MG63 (cell line): ENCODE measurements around the gene RIC8A. TPM values are rescaled to one million over a fixed set of nuclear protein-coding genes. Genes with fewer than 3 reads are reported as not detected.
"Not testable (repeated sequence)": the region's sequence is repeated elsewhere in the genome, so short reads cannot be mapped to it uniquely, and the experiment has no call there.

Experiments
- DNase-seq: peaks from one replicate; pipeline ENCODE4 v3.0.0-alpha.2; 2020
- H3K27me3 ChIP-seq: fragments of 250-450 bp; sonication (Bioruptor Pico); 2 replicates; pipeline ENCODE4 v1.5.1; 2020; ENCODE audit warnings: mild to moderate bottlenecking, moderate library complexity
- H3K36me3 ChIP-seq: fragments of 250-450 bp; sonication (Bioruptor Pico); 2 replicates; pipeline ENCODE4 v1.5.1; 2020; ENCODE audit warnings: mild to moderate bottlenecking, moderate library complexity
- H3K4me3 ChIP-seq: fragments of 250-450 bp; sonication (Bioruptor Pico); 2 replicates; pipeline ENCODE4 v1.5.1; 2020; ENCODE audit warnings: mild to moderate bottlenecking, moderate library complexity
- H3K9me3 ChIP-seq: fragments of 250-450 bp; sonication (Bioruptor Pico); 2 replicates; pipeline ENCODE4 v1.5.1; 2020; ENCODE audit warnings: mild to moderate bottlenecking, moderate library complexity
- total RNA-seq: library from RNA; depleted of rRNA; stranded (reverse); fragments of >200 nt; shearing (Covaris generic); gene quantifications from 2 replicates; pipeline ENCODE4 v1.2.3, GENCODE V29; 2014; ENCODE audit warnings: low replicate concordance

Gene RIC8A
- total RNA-seq, 1 experiment from 2014 or later = 142 TPM

DNA sequence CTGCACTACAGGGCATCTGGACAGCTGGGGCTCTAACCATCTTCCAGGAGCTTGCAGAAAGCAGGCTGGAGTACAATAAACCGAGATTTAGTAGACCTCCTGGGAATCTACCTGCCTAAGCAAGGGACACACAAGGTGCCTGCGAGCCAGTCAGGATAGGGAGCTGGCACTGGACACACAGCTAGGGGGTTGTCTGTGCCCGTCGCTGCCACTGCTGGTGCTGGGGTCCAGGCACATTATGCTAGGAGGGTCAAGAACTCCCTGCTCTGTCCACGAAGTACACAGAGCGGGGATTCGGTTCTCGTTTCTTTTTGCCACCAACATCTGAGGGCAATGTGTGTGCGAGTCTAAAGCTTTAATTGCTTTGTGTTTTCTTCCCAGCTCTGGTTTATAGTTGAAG lies 4.2 kb downstream of the RIC8A start:
- H3K4me3 ChIP-seq = no peak overlapping the region
- peaks cover 73% of the 10 kb centered on the region for H3K36me3 ChIP-seq
- H3K9me3 ChIP-seq = no peaks in the 10 kb centered on the region
- H3K27me3 ChIP-seq = no peaks in the 10 kb centered on the region
- no peak for DNase-seq

- no peaks in the 10 kb centered on the region for H3K27me3 ChIP-seq
- no peaks in the 10 kb centered on the region for H3K9me3 ChIP-seq
- no peak overlapping the region for H3K4me3 ChIP-seq
- no peak for DNase-seq
- peaks cover 70% of the 10 kb centered on the region for H3K36me3 ChIP-seq
Measured at GRCh38 chr11:212150-213100, 4.9 kb downstream of the RIC8A start.

GRCh38 chr11:213111-213510 lies 5.6 kb downstream of the RIC8A start:
- no peak for DNase-seq
- H3K27me3 ChIP-seq = no peaks in the 10 kb centered on the region
- no peak overlapping the region for H3K4me3 ChIP-seq
- no peaks in the 10 kb centered on the region for H3K9me3 ChIP-seq
- H3K36me3 ChIP-seq = peaks cover 68% of the 10 kb centered on the region

- H3K9me3 ChIP-seq = no peaks in the 10 kb centered on the region
- H3K36me3 ChIP-seq = peaks cover 68% of the 10 kb centered on the region
Measured at GRCh38 chr11:214083-214482, 6.6 kb downstream of the RIC8A start.

GRCh38 chr11:215581-216037 lies 8.1 kb downstream of the RIC8A start:
- Histone ChIP-seq H3K36me3 (peaks cover 53% of the 10 kb centered on the region), H3K9me3 (no peaks in the 10 kb centered on the region), H3K27me3 (no peaks in the 10 kb centered on the region), H3K4me3 (no peak overlapping the region)
- DNase-seq = no peak

More at GRCh38 chr11:214083-214482, 6.6 kb downstream of the RIC8A start:
- no peak for DNase-seq
- Histone ChIP-seq H3K27me3 (no peaks in the 10 kb centered on the region), H3K4me3 (no peak overlapping the region)

- H3K9me3 ChIP-seq = no peaks in the 10 kb centered on the region
- no peak overlapping the region for H3K4me3 ChIP-seq
- H3K27me3 ChIP-seq = no peaks in the 10 kb centered on the region
- H3K36me3 ChIP-seq = peaks cover 46% of the 10 kb centered on the region
- no peak for DNase-seq
Measured at GRCh38 chr11:216081-216974, 8.8 kb downstream of the RIC8A start.

DNA sequence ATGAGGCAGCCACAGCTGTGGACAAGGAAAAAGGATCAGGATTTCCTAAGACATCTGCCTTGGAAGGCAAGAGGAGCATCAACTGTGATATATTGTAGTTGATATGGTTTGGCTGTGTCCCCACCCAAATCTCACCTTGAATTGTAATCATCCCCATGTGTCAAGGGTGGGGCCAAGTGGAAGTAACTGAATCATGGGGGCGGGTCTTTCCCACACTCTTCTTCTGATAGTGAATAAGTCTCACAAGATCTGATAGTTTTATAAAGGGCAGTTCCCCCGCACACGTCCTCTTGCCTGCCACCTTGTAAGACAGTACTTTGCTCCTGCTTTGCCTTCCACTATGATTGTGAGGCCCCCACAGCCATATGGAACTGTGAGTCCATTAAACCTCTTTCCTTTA lies 10.2 kb downstream of the RIC8A start:
- no peaks in the 10 kb centered on the region for H3K27me3 ChIP-seq
- no peak for DNase-seq
- no peak overlapping the region for H3K4me3 ChIP-seq
- H3K9me3 ChIP-seq = no peaks in the 10 kb centered on the region
- H3K36me3 ChIP-seq = peaks cover 32% of the 10 kb centered on the region

DNA sequence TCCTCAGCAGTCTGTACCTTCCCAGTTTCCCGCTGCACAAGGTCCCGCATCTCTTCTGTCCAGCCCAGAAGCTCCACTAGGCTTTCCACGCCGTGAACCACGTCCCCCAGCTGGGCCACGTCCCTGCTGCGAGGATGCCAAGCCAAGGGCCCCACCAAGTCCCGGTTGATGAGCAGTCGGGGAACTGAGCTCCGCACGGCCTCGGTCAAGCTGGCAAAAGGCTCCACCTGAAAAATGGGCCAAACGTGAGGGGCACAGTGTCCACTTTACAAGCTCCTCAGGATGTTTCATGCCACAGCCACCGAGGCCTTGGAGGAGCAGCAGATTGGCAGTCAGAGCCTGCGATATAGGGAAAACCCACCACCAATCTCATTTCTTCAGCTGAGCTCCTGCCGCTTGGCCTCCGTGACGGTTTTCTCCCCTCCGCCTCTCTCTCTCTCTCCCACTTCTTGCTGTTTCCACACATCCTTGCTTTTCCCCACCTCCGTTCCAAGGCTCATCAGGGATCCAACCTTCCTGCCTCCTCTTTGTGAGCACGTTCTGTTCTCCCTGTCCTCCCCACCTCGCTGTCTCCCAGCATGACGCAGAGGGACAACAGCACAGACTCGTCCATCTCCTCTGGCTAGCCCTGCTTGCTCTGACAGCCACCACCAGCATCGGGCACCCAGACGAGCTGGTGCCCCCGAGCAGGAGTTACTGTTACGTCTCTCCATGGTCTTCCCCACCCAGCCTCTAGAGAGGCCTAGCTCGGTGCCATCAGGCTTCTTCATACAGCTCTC lies 11.5 kb downstream of the RIC8A start:
- peaks cover 21% of the 10 kb centered on the region for H3K36me3 ChIP-seq
- DNase-seq = no peak
- H3K27me3 ChIP-seq = no peaks in the 10 kb centered on the region
- no peak overlapping the region for H3K4me3 ChIP-seq
- no peaks in the 10 kb centered on the region for H3K9me3 ChIP-seq

GRCh38 chr11:220641-221215 lies 13.2 kb downstream of the RIC8A start:
- H3K36me3 ChIP-seq, DNase-seq, H3K4me3 ChIP-seq, H3K9me3 ChIP-seq, H3K27me3 ChIP-seq: not testable (repeated sequence)

DNA sequence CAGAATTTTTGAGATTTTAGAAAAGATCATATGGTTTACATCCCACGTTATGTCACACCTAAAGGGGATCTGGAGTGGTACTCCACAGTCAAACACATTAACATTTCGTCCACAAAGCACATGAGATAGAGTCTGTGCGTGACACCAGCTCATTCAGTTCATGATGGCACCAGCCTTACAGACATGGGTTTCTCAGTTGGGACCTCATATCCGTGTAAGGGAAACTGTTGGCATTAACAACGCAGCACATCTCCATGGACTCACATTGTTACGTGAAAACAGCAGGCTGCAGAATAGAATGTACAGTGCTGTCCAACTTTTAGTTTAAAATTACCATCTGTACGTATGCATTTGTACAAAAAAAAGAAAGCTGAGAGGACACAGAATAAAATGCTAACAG lies 14.0 kb downstream of the RIC8A start:
- Histone ChIP-seq H3K9me3 (no peaks in the 10 kb centered on the region), H3K4me3 (no peak overlapping the region), H3K36me3 (no peaks in the 10 kb centered on the region; the same call in 1 of the 2 replicates), H3K27me3 (no peaks in the 10 kb centered on the region)
- no peak for DNase-seq

GRCh38 chr11:221998-222789 lies 14.7 kb downstream of the RIC8A start:
- no peak for DNase-seq
- Histone ChIP-seq H3K36me3 (no peaks in the 10 kb centered on the region; the same call in 1 of the 2 replicates), H3K9me3 (no peaks in the 10 kb centered on the region), H3K27me3 (no peaks in the 10 kb centered on the region), H3K4me3 (no peak overlapping the region)

DNA sequence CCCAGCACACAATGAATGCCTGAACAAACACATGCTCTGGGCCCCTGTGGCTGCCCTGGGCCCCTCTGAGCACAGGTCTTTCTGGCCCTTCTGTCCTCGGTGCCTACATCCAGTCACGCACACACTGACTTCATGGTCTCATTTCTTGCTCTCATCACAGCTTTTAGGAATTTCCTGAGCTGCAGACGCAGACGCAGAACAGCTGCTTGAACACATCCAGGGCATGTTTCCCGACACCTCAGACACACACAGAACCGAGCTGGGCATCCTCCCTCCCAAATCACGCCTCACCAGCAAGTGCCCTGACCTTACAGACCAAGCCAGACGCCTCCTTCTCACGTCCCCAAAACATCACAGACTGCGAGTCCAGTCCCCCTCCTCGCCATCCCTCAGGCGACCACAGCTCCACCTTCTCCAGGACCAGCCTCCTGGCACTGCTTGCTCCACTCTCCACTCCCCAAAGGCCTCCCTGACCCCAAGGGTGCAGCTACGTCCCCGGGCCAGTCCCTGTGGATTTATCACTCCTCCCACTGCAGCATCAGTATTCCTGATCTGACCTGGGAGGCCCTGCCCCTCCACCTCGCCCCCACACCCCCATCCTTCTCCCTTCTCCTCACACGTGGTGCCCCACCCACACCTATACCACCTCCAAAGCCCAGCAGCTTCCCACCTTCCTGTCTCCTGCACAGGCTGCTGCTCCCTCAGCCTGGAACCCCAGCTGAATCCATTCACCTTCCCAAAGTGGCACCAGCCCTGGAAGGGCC lies 15.7 kb downstream of the RIC8A start:
- Histone ChIP-seq H3K4me3 (no peak overlapping the region), H3K27me3 (no peaks in the 10 kb centered on the region), H3K9me3 (no peaks in the 10 kb centered on the region), H3K36me3 (no peaks in the 10 kb centered on the region; the same call in 1 of the 2 replicates)
- DNase-seq = no peak

DNA sequence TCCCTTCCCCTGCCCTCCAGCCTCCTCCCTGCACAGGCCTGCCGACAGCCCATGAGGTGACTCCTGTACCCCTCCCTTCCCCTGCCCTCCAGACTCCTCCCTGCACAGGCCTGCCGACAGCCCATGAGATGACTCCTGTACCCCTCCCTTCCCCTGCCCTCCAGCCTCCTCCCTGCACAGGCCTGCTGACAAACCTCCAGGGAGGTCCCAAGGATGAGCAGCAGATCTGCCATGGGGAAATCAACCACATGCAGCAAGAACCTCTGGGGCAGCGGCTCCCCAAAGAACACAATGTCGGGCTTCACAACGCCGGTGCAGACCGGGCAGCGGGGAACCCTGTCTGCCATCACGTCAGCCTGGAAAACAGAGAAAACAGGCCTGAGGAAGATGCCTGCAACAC lies 16.4 kb downstream of the RIC8A start:
- Histone ChIP-seq H3K9me3 (no peaks in the 10 kb centered on the region), H3K36me3 (no peaks in the 10 kb centered on the region; the same call in 1 of the 2 replicates), H3K4me3 (no peak overlapping the region), H3K27me3 (no peaks in the 10 kb centered on the region)
- DNase-seq = no peak

DNA sequence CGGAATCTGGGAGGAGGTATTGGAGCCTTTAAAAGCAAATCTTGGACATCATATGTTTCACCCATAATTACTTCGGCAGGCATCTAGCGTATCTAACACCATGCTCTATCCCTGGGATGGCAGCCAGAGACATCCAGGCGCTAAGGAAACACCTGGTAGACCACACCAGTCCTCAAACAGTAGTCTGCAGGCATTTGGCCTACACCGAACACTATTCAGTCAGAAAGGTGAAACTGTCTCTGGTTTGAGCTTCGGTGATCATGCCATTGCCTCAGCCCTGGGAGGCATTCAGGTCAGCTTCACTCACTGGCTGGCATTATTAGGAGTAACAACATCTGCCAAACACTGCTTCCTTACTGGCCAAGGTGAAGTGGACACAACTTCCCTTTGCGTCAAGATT lies 16.9 kb downstream of the RIC8A start:
- Histone ChIP-seq H3K27me3 (no peaks in the 10 kb centered on the region), H3K36me3 (no peaks in the 10 kb centered on the region; the same call in 1 of the 2 replicates)
- no peak for DNase-seq

More for the DNA sequence above, 16.9 kb downstream of the RIC8A start:
- Histone ChIP-seq H3K9me3 (no peaks in the 10 kb centered on the region), H3K4me3 (no peak overlapping the region)
